ENCODE measurements around the gene LYSMD1.

DNA sequence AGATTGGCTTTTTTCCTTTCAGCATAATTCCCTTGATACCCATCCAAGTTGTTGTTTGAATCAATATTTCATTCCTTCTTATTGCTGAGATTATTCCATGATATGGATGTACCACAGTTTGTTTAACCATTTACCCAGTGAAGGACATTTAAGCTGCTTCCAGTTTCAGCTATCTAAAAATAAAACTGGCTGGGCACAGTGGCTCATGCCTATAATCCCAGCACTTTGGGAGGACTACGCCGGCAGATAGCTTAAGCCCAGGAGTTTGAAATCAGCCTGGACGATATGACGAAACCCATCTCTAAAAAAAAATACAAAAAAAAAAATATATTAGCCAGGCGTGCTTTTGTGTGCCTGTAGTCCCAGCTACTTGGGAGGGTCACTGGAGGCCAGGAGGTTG lies 51.8 kb downstream of the LYSMD1 start:
- TF ChIP-seq SIN3A (IDR thresholded peaks at IDR 0.05; ENCODE audit: borderline replicate concordance, insufficient read depth, low read length) (no peak), TAF1 (IDR thresholded peaks at IDR 0.05; ENCODE audit: borderline replicate concordance, insufficient read depth, low read length) (no peak)
